T-cell (primary cell): ENCODE results near the gene SLC16A6. TPM values are rescaled to one million over a fixed set of nuclear protein-coding genes. Genes with fewer than 3 reads are reported as not detected.
"Not testable (repeated sequence)": the region's sequence is repeated elsewhere in the genome, so short reads cannot be mapped to it uniquely, and the experiment has no call there.

Source experiments
- ATAC-seq, 4 experiments: fragments of 200-7000 bp in 3 of 4; fragments of 150-1000 bp in 1 of 4; cut with Tn5 transposase; replicated peaks in 1 of 4; 1 replicate in 3 of 4; 2 replicates in 1 of 4; pipeline ENCODE4 v1.10.0; 2021; ENCODE audit warnings: moderate library complexity in 3 of 4, mild to moderate bottlenecking in 2 of 4, moderate number of reproducible peaks in 1 of 4
- CTCF ChIA-PET, 2 donors: fragments of 300-600 bp; sonication (Branson Sonifier 250); formaldehyde crosslinking; loops; one replicate each; lab custom pipeline; 2022; ENCODE audit warnings: antibody characterized with exemption in 2 of 2; lab: Charles Lee
- POLR2A ChIA-PET, 2 donors: fragments of 300-600 bp; sonication (Branson Sonifier 250); formaldehyde crosslinking; loops; one replicate each; lab custom pipeline; 2022; ENCODE audit warnings: antibody characterized with exemption in 2 of 2; lab: Charles Lee
- DNase-seq, 35 experiments: peaks; one replicate each; pipeline versions ENCODE4 v3.0.0 to v3.0.0-alpha.2; 2013 to 2023
- H3K27ac ChIP-seq: one replicate; pipeline ENCODE4 v1.5.1; 2013; ENCODE audit warnings: low read length
- H3K27me3 ChIP-seq, 2 experiments: replicated peaks in 1 of 2; 1 replicate in 1 of 2; 2 replicates in 1 of 2; pipeline versions ENCODE4 v1.6.1 to v1.7.0; 2013; ENCODE audit warnings: low read length in 1 of 2, mixed read lengths in 1 of 2; ENCODE audit not compliant: control insufficient read depth in 2 of 2, insufficient read depth in 2 of 2; ENCODE audit errors: extremely low read depth in 1 of 2
- H3K36me3 ChIP-seq, 2 donors: 1 replicate in 1 of 2; 2 replicates in 1 of 2; pipeline versions ENCODE4 v1.6.1 to v1.7.0; 2013; ENCODE audit warnings: low read length in 1 of 2; ENCODE audit not compliant: control insufficient read depth in 2 of 2, insufficient read depth in 1 of 2; ENCODE audit errors: extremely low read depth in 1 of 2
- H3K4me1 ChIP-seq, 2 experiments: 1 replicate in 1 of 2; 2 replicates in 1 of 2; pipeline versions ENCODE4 v1.6.1 to v1.7.0; 2013; ENCODE audit warnings: low read length in 2 of 2, mixed read lengths in 1 of 2; ENCODE audit not compliant: insufficient read depth in 2 of 2, control insufficient read depth in 1 of 2; ENCODE audit errors: extremely low read depth in 1 of 2
- H3K4me3 ChIP-seq, 2 donors: 1 replicate in 1 of 2; 2 replicates in 1 of 2; pipeline versions ENCODE4 v1.5.1 to v1.7.0; 2013; ENCODE audit warnings: mild to moderate bottlenecking in 2 of 2, low read length in 1 of 2, moderate library complexity in 1 of 2; ENCODE audit not compliant: control insufficient read depth in 1 of 2; ENCODE audit errors: extremely low read depth in 1 of 2
- H3K9me3 ChIP-seq: 2 replicates; pipeline ENCODE4 v1.7.0; 2013
- H3K27ac Mint-ChIP-seq, 2 donors: one replicate each; pipeline ENCODE4 v1.8.0; 2020 to 2021; ENCODE audit warnings: mild to moderate bottlenecking in 2 of 2, mixed read lengths in 2 of 2
- H3K27me3 Mint-ChIP-seq, 2 donors: one replicate each; pipeline ENCODE4 v1.8.0; 2021 to 2022; ENCODE audit warnings: mixed read lengths in 2 of 2
- H3K36me3 Mint-ChIP-seq: one replicate; pipeline ENCODE4 v1.8.0; 2021; ENCODE audit warnings: mixed read lengths
- H3K4me1 Mint-ChIP-seq, 3 donors: one replicate each; pipeline ENCODE4 v1.8.0; 2020 to 2022; ENCODE audit warnings: mixed read lengths in 3 of 3, mild to moderate bottlenecking in 1 of 3
- H3K4me3 Mint-ChIP-seq, 3 donors: one replicate each; pipeline ENCODE4 v1.8.0; 2020 to 2022; ENCODE audit warnings: mild to moderate bottlenecking in 3 of 3, mixed read lengths in 3 of 3, moderate library complexity in 3 of 3
- H3K9me3 Mint-ChIP-seq, 3 donors: one replicate each; pipeline ENCODE4 v1.8.0; 2020 to 2022; ENCODE audit warnings: mixed read lengths in 3 of 3
- WGBS: methylation state at CpG from one replicate; pipeline ENCODE4 v1.1.5; 2013; ENCODE audit warnings: missing lambda C conversion rate; ENCODE audit not compliant: insufficient coverage; 5-methylcytosine and 5-hydroxymethylcytosine counted together
- total RNA-seq, 35 experiments: library from RNA in 6 of 35; stranded (reverse) in 6 of 35; fragments of 120-200 nt in 1 of 35; gene quantifications; one replicate each; pipeline versions ENCODE4 v1.2.1 to v1.2.4 and lab custom pipeline; 2013 to 2026

Gene SLC16A6
- total RNA-seq, 5 donors from 2014 or later (not counting 1 experiment from before 2014, with no cell fraction given) = 4.4 to 10.5 (median 7.0) TPM

GRCh38 chr17:68317458-68317857 is 26.5 kb upstream of the SLC16A6 start:
- ChIA-PET POLR2A (no interaction called here), CTCF (interaction anchor here (0.6 to 1.4 kb wide), 4 partner anchors 13 to 81 kb away, joined by 3 to 6 read pairs (median 3); no protein-coding TSS in a partner anchor)
- Histone ChIP-seq H3K9me3 (no peaks in the 10 kb centered on the region), H3K36me3 (no peaks in the 10 kb centered on the region), H3K27ac (no peak overlapping the region), H3K27me3 (no peaks in the 10 kb centered on the region), H3K4me3 (no peak overlapping the region), H3K4me1 (peaks cover 9 to 50% of the 10 kb centered on the region in 2 experiments)
- ATAC-seq = no peak
- Mint-ChIP-seq H3K27me3 (no peaks in the 10 kb centered on the region), H3K4me1 (peaks cover 53 to 71% (median 66%) of the 10 kb centered on the region in 3 donors), H3K4me3 (peak overlapping the region in 1 of 3 donors; percentile 41), H3K9me3 (no peaks in the 10 kb centered on the region), H3K36me3 (peaks cover 6% of the 10 kb centered on the region), H3K27ac (no peak overlapping the region)
- no peak for DNase-seq
- 68% methylated on average over 5 of the region's 6 CpGs for WGBS

- ChIA-PET POLR2A (interaction anchor here in 1 of 2 donors (0.5 to 0.6 kb wide), 2 partner anchors 15 to 64 kb away, joined by 3 to 5 read pairs; no protein-coding TSS in a partner anchor), CTCF (interaction anchor here in 1 of 2 donors (0.9 kb wide), 1 partner anchor 13 kb away, joined by 3 read pairs; no protein-coding TSS in a partner anchor)
- 97% methylated on average over 4 of the region's 4 CpGs for WGBS
- Mint-ChIP-seq H3K36me3 (no peaks in the 10 kb centered on the region), H3K4me3 (peak overlapping the region in 1 of 3 donors; percentile 41), H3K27ac (peak overlapping the region; percentile 52 to 81), H3K27me3 (no peaks in the 10 kb centered on the region), H3K9me3 (no peaks in the 10 kb centered on the region), H3K4me1 (peaks cover 65 to 80% (median 77%) of the 10 kb centered on the region in 3 donors)
- Histone ChIP-seq H3K4me3 (no peak overlapping the region), H3K9me3 (no peaks in the 10 kb centered on the region), H3K27me3 (no peaks in the 10 kb centered on the region), H3K27ac (no peak overlapping the region), H3K4me1 (peaks cover 9 to 58% of the 10 kb centered on the region in 2 experiments), H3K36me3 (no peaks in the 10 kb centered on the region)
- DNase-seq (no peak), ATAC-seq (no peak)
Observed at GRCh38 chr17:68315930-68316329, 25.0 kb upstream of the SLC16A6 start.

- H3K36me3 Mint-ChIP-seq = no peaks in the 10 kb centered on the region
- ChIA-PET POLR2A (interaction anchor here (0.6 to 0.7 kb wide), 4 partner anchors 13 to 126 kb away, joined by 3 to 5 read pairs (median 3); no protein-coding TSS in a partner anchor), CTCF (interaction anchor here in 1 of 2 donors (0.6 to 1.1 kb wide), 4 partner anchors 12 to 956 kb away, joined by 3 to 7 read pairs (median 4); no protein-coding TSS in a partner anchor)
- peak overlapping the region; percentile 49 for H3K27ac ChIP-seq
- peak overlapping the region in 2 of 3 donors; percentile 38 to 57 for H3K4me3 Mint-ChIP-seq
- H3K9me3 ChIP-seq = no peaks in the 10 kb centered on the region
- no peaks in the 10 kb centered on the region for H3K27me3 Mint-ChIP-seq
- peaks cover 13 to 67% of the 10 kb centered on the region in 2 experiments for H3K4me1 ChIP-seq
- no peaks in the 10 kb centered on the region for H3K27me3 ChIP-seq
- WGBS = 50% methylated on average over 2 of the region's 8 CpGs
- DNase-seq = peak in 20 of 35 experiments; percentile 7 to 43 (median 16)
- no peak overlapping the region for H3K4me3 ChIP-seq
- no peaks in the 10 kb centered on the region for H3K36me3 ChIP-seq
- no peaks in the 10 kb centered on the region for H3K9me3 Mint-ChIP-seq
- ATAC-seq = peak; percentile 71 to 79 (median 78)
- H3K4me1 Mint-ChIP-seq = peaks cover 72 to 84% (median 80%) of the 10 kb centered on the region in 3 donors
- H3K27ac Mint-ChIP-seq = peak overlapping the region; percentile 68 to 89
Observed at GRCh38 chr17:68314916-68315535, 24.1 kb upstream of the SLC16A6 start.

DNA sequence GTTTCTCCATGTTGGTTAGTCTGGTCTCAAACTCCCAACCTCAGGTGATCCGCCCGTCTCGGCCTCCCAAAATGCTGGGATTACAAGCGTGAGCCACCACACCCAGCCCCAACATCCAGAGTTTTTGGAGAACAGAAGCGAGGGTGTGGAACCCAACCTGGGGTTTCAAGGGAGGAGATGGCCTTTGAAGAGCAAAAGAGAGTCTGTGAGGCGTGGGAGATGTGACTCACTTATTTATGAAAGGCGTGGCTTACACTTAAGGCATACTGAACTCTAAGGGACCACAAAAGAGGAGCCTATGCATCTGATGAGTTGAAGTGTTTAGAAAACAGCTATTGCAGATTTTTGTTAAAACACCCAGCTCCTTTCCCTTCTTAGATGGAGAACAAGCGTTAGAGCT is 19.2 kb upstream of the SLC16A6 start:
- CTCF ChIA-PET = no interaction called here
- H3K27ac ChIP-seq = no peak overlapping the region
- no peak overlapping the region for H3K4me3 ChIP-seq
- H3K4me1 Mint-ChIP-seq = peaks cover 59 to 65% (median 60%) of the 10 kb centered on the region in 3 donors
- H3K27me3 ChIP-seq = no peaks in the 10 kb centered on the region
- DNase-seq (peak in 3 of 35 experiments; percentile 26 to 44 (median 31)), ATAC-seq (peak; percentile 71 to 90 (median 84))
- H3K4me3 Mint-ChIP-seq = no peak overlapping the region
- no peaks in the 10 kb centered on the region for H3K9me3 ChIP-seq
- POLR2A ChIA-PET = no interaction called here
- no peaks in the 10 kb centered on the region for H3K27me3 Mint-ChIP-seq
- H3K36me3 ChIP-seq = peaks cover 0 to 2% of the 10 kb centered on the region in 2 donors
- peaks cover 14% of the 10 kb centered on the region for H3K36me3 Mint-ChIP-seq
- peak overlapping the region; percentile 23 to 44 for H3K27ac Mint-ChIP-seq
- no peaks in the 10 kb centered on the region for H3K9me3 Mint-ChIP-seq
- peaks cover 11 to 53% of the 10 kb centered on the region in 2 experiments for H3K4me1 ChIP-seq
- 60% methylated on average over 1 of the region's 8 CpGs for WGBS

DNA sequence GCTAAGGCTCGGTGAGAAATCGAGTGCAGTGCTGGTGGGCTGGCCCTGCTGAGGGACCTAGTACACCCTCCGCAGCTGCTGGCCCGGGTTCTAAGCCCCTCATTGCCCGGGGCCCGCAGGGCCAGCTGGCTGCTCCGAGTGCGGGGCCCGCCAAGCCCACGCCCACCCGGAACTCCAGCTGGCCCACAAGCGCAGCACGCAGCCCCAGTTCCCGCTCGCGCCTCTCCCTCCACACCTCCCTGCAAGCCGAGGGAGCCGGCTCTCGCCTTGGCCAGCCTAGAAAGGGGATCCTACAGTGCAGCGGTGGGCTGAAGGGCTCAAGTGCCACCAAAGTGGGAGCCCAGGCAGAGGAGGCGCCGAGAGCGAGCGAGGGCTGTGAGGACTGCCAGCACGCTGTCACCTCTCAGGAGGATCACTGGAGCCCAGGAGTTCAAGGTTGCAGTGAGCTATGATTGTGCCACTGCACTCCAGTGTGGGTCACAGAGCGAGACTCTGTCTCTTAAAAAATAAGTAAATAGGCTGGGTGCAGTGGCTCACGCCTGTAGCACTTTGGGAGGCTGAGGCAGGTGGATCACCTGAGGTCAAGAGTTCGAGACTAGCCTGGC is 18.2 kb upstream of the SLC16A6 start:
- DNase-seq, H3K9me3 Mint-ChIP-seq, POLR2A ChIA-PET, H3K4me3 ChIP-seq, ATAC-seq, H3K9me3 ChIP-seq, H3K4me3 Mint-ChIP-seq, CTCF ChIA-PET, H3K27ac Mint-ChIP-seq, H3K27ac ChIP-seq, H3K36me3 ChIP-seq, H3K27me3 ChIP-seq, H3K27me3 Mint-ChIP-seq: not testable (repeated sequence)
- H3K4me1 ChIP-seq = peaks cover 6 to 43% of the 10 kb centered on the region in 2 experiments
- peaks cover 53 to 57% (median 54%) of the 10 kb centered on the region in 3 donors for H3K4me1 Mint-ChIP-seq
- whole genome bisulfite sequencing = 96% methylated on average over 23 of the region's 28 CpGs
- peaks cover 14% of the 10 kb centered on the region for H3K36me3 Mint-ChIP-seq

- POLR2A ChIA-PET, H3K4me3 Mint-ChIP-seq, H3K9me3 Mint-ChIP-seq, H3K27ac ChIP-seq, H3K27me3 ChIP-seq, DNase-seq, H3K4me3 ChIP-seq, H3K36me3 ChIP-seq, H3K9me3 ChIP-seq, H3K27me3 Mint-ChIP-seq, CTCF ChIA-PET, ATAC-seq: not testable (repeated sequence)
- Mint-ChIP-seq H3K36me3 (peaks cover 14% of the 10 kb centered on the region), H3K27ac (peak overlapping the region in 1 of 2 donors; percentile 67), H3K4me1 (peaks cover 46 to 53% (median 50%) of the 10 kb centered on the region in 3 donors)
- H3K4me1 ChIP-seq = peaks cover 6 to 36% of the 10 kb centered on the region in 2 experiments
- WGBS = no CpG with 5 or more reads among the region's 7 CpGs
Observed at GRCh38 chr17:68308486-68308885, 17.6 kb upstream of the SLC16A6 start.
